Suprapubic skin (tissue), 4 donors: Measurements from ENCODE around the gene RARB. TPM values are rescaled to one million over a fixed set of nuclear protein-coding genes. Genes with fewer than 3 reads are reported as not detected.
A peak's percentile ranks its signal among the peaks of the same experiment; 100 is the strongest.

Experiments
- DNase-seq, 2 donors: peaks; one replicate each; pipeline ENCODE4 v3.0.0-alpha.2; 2019; ENCODE audit warnings: low spot score in 2 of 2
- H3K27ac ChIP-seq: fragments of 200-600 bp; sonication (generic); one replicate; pipeline ENCODE4 v1.5.1; 2019
- H3K27me3 ChIP-seq: fragments of 200-600 bp; sonication (generic); one replicate; pipeline ENCODE4 v1.5.1; 2019
- H3K36me3 ChIP-seq: fragments of 200-600 bp; sonication (generic); one replicate; pipeline ENCODE4 v1.5.1; 2019
- H3K4me1 ChIP-seq: fragments of 200-600 bp; sonication (generic); one replicate; pipeline ENCODE4 v1.5.1; 2019
- H3K4me3 ChIP-seq: fragments of 200-600 bp; sonication (generic); one replicate; pipeline ENCODE4 v1.5.1; 2019; ENCODE audit warnings: mild to moderate bottlenecking
- H3K9me3 ChIP-seq: fragments of 200-600 bp; sonication (generic); one replicate; pipeline ENCODE4 v1.5.1; 2019
- EP300 ChIP-seq: sonication (generic); formaldehyde crosslinking; IDR thresholded peaks from one replicate; pipeline ENCODE4 v1.6.1; 2017; ENCODE audit warnings: antibody characterized with exemption
- POLR2A ChIP-seq, 2 donors: fragments of 450-650 bp; IDR thresholded peaks; one replicate each; pipeline ENCODE4 v1.6.1; 2017; ENCODE audit warnings: antibody characterized with exemption in 2 of 2, mild to moderate bottlenecking in 2 of 2, moderate library complexity in 2 of 2
- POLR2AphosphoS5 ChIP-seq, 3 donors: sonication (generic); formaldehyde crosslinking; IDR thresholded peaks; one replicate each; pipeline ENCODE4 v1.6.1; 2017; ENCODE audit warnings: antibody characterized with exemption in 3 of 3
- WGBS: methylation state at CpG from one replicate; pipeline ENCODE4 v1.1.5; 2018; 5-methylcytosine and 5-hydroxymethylcytosine counted together
- total RNA-seq, 4 donors: library from RNA; depleted of rRNA; stranded (reverse); fragments of >200 nt; gene quantifications; one replicate each; pipeline ENCODE4 v1.1.0, GENCODE V29; 2016
- TF ChIP-seq, protein P1 (sequence below), 2 donors: fragments of 200-600 bp in 1 of 2; fragments of 450-650 bp in 1 of 2; sonication (generic) in 1 of 2; IDR thresholded peaks; one replicate each; pipeline ENCODE4 v1.5.1; 2016 to 2019; ENCODE audit warnings: antibody characterized with exemption in 2 of 2, mild to moderate bottlenecking in 1 of 2, moderate library complexity in 1 of 2

Gene RARB
- total RNA-seq, 4 donors from 2014 or later, result 1.3 to 3.9 (median 1.5) TPM

DNA sequence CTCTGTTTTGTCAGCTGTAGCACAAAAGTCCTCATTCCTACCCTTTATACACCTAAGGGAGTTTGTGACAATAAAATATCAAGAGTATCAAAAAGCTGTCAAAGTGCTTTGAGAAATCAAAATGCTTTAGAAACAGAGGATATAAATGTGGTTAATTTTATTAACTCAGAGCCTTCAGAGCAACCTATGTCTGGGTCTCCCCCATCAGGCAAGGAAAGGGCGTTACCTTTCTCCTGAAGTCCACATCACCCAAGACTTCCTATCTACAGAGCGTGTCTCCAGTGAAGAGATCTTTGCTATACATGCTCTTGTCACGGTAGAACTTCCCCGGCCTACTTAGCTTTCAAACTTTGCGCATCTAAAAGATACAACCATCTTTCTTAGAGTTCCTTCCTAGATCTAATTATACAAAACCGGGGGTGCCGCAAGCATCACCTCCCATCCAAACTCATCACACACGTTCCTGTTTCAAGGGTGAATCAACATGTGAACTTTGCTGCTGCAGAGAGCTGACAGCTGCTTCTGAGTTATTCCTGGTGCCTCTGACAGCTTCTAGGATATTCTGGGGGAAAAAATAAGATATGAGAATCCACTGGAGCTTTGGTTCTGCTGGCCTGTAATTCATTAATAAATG lies 93.0 kb downstream of the RARB start:
- TF ChIP-seq, protein P1, sequence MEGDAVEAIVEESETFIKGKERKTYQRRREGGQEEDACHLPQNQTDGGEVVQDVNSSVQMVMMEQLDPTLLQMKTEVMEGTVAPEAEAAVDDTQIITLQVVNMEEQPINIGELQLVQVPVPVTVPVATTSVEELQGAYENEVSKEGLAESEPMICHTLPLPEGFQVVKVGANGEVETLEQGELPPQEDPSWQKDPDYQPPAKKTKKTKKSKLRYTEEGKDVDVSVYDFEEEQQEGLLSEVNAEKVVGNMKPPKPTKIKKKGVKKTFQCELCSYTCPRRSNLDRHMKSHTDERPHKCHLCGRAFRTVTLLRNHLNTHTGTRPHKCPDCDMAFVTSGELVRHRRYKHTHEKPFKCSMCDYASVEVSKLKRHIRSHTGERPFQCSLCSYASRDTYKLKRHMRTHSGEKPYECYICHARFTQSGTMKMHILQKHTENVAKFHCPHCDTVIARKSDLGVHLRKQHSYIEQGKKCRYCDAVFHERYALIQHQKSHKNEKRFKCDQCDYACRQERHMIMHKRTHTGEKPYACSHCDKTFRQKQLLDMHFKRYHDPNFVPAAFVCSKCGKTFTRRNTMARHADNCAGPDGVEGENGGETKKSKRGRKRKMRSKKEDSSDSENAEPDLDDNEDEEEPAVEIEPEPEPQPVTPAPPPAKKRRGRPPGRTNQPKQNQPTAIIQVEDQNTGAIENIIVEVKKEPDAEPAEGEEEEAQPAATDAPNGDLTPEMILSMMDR (IDR thresholded peaks at IDR 0.05), result no peak
- TF ChIP-seq POLR2A (IDR thresholded peaks at IDR 0.05), result no peak
- H3K4me3 ChIP-seq, result no peak overlapping the region
- 95% methylated on average over 8 of the region's 8 CpGs for WGBS
- no peaks in the 10 kb centered on the region for H3K36me3 ChIP-seq
- no peaks in the 10 kb centered on the region for H3K4me1 ChIP-seq
- no peak for DNase-seq
- no peaks in the 10 kb centered on the region for H3K27me3 ChIP-seq
- H3K27ac ChIP-seq, result no peak overlapping the region
- H3K9me3 ChIP-seq, result no peaks in the 10 kb centered on the region

DNA sequence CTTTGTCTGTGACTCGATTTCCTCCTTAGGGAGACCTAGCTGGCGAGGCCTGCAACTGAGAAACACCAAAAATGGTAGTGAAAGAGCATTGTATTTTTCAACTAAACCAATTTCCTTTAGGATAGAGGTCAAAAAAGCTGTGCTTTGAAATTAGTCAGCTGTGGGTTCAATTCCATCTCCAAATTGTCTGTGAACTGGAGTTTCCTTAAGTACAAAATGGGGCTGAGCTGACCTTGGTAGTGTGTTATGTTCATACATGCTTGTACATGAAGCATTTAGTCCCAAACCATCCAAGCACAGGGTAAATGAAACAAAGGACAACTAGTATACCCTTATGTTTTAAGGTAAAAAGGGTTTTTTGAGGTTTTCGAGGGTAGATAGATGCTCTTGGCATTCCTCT lies 99.3 kb downstream of the RARB start:
- H3K36me3 ChIP-seq, result no peaks in the 10 kb centered on the region
- H3K27ac ChIP-seq, result no peak overlapping the region
- no peak for TF ChIP-seq POLR2AphosphoS5 (IDR thresholded peaks at IDR 0.05)
- TF ChIP-seq POLR2A (IDR thresholded peaks at IDR 0.05), result no peak
- TF ChIP-seq, protein P1 (IDR thresholded peaks at IDR 0.05), result no peak
- no peak for TF ChIP-seq EP300
- DNase-seq, result no peak
- H3K4me3 ChIP-seq, result no peak overlapping the region
- H3K4me1 ChIP-seq, result peaks cover 8% of the 10 kb centered on the region
- H3K9me3 ChIP-seq, result peaks cover 3% of the 10 kb centered on the region
- 80% methylated on average over 3 of the region's 3 CpGs for WGBS
- H3K27me3 ChIP-seq, result no peaks in the 10 kb centered on the region

- no peak for DNase-seq
- Histone ChIP-seq H3K27ac (no peak overlapping the region), H3K4me3 (no peak overlapping the region)
Measured at GRCh38 chr3:25527801-25528200, 99.7 kb downstream of the RARB start.

GRCh38 chr3:25531971-25532370 lies 103.9 kb downstream of the RARB start:
- DNase-seq, result no peak
- H3K27ac ChIP-seq, result no peak overlapping the region
- no peaks in the 10 kb centered on the region for H3K27me3 ChIP-seq
- TF ChIP-seq POLR2AphosphoS5 (IDR thresholded peaks at IDR 0.05), result no peak
- no peak for TF ChIP-seq EP300
- TF ChIP-seq POLR2A (IDR thresholded peaks at IDR 0.05), result no peak
- TF ChIP-seq, protein P1 (IDR thresholded peaks at IDR 0.05), result no peak
- H3K4me3 ChIP-seq, result no peak overlapping the region
- peaks cover 8% of the 10 kb centered on the region for H3K4me1 ChIP-seq
- peaks cover 8% of the 10 kb centered on the region for H3K9me3 ChIP-seq
- no peaks in the 10 kb centered on the region for H3K36me3 ChIP-seq

More at GRCh38 chr3:25527801-25528200, 99.7 kb downstream of the RARB start:
- TF ChIP-seq, protein P1 (IDR thresholded peaks at IDR 0.05), result no peak
- no peak for TF ChIP-seq EP300
- TF ChIP-seq POLR2AphosphoS5 (IDR thresholded peaks at IDR 0.05), result no peak
- TF ChIP-seq POLR2A (IDR thresholded peaks at IDR 0.05), result no peak
- Histone ChIP-seq H3K27me3 (no peaks in the 10 kb centered on the region), H3K4me1 (peaks cover 8% of the 10 kb centered on the region), H3K9me3 (peaks cover 8% of the 10 kb centered on the region), H3K36me3 (no peaks in the 10 kb centered on the region)
- WGBS, result 41% methylated on average over 4 of the region's 4 CpGs

- DNase-seq, result no peak
- 90% methylated on average over 3 of the region's 3 CpGs for WGBS
- H3K27ac ChIP-seq, result no peak overlapping the region
Measured at GRCh38 chr3:25532431-25533162, 104.5 kb downstream of the RARB start.

More at GRCh38 chr3:25532431-25533162, 104.5 kb downstream of the RARB start:
- no peak overlapping the region for H3K4me3 ChIP-seq
- TF ChIP-seq POLR2A (IDR thresholded peaks at IDR 0.05), result no peak
- TF ChIP-seq, protein P1 (IDR thresholded peaks at IDR 0.05), result peak in 1 of 2 donors; percentile 7
- H3K9me3 ChIP-seq, result peaks cover 8% of the 10 kb centered on the region
- H3K27me3 ChIP-seq, result no peaks in the 10 kb centered on the region
- no peaks in the 10 kb centered on the region for H3K36me3 ChIP-seq
- H3K4me1 ChIP-seq, result peaks cover 8% of the 10 kb centered on the region
